HG02970 (cell line): ENCODE measurements around the gene GRIP1.

Experiments
- ATAC-seq: cut with Tn5 transposase; IDR thresholded peaks from one replicate; pipeline ENCODE4 v1.9.1; 2021; ENCODE audit warnings: mild to moderate bottlenecking, moderate library complexity, moderate number of reproducible peaks; ENCODE audit not compliant: unreplicated experiment, low FRiP score

Gene GRIP1

DNA sequence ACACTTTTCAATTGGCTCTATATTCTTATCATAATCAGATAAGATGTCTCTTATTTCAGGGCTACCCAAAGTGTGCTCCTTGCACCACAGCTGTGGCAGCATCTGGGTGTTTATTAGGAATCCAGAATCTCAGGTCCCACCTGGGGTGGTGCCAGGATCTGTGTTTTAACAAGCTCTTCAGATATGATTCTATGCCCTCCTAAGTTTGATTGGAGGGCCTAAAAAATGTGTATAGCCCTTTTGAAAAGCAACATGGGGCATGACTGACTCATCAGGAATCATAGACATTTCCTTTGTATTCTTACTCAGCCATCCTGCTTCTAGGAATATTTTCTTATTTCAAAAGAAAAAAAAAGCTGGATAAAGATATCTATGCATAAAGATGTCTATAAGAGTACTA lies 273.5 kb downstream of the GRIP1 start:
- ATAC-seq: no peak

DNA sequence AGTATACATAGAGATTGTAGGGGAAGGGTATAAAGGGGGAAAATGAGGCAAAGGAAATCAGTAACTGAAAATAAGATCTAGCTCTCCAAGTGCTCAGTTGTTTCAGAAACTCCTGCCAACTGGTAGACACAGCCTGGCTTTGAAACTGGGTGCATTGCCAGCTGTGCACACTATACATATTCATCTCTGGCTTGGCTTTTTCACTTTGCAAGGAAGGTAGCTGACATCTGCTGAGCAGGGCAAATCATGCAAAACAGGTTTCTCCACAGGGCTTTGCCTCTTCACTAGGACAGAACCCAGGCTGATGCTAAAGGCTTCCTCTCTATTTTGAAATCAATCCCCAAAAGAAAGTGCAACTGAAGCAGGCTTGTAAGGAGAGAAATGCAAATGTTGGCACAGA lies 275.1 kb downstream of the GRIP1 start:
- no peak for ATAC-seq

DNA sequence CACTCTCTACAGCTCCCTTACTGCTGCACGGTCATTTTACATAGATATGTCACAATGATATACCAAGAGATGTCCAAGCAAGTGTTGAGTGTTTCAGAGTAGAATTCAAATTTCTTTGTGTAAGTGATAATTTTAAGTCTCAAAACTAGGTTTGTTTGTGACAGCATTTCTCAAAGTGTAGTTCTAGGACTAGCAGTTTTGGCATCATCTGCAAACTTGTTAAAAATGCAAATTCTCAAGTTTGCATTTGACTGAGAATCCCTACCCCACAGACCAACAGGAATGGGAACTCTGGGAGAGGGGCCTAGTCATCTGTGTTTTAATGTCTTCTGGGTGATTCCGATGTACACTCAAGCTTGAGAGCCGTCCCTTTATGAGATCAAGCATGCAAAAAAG lies 279.0 kb downstream of the GRIP1 start:
- ATAC-seq: no peak

DNA sequence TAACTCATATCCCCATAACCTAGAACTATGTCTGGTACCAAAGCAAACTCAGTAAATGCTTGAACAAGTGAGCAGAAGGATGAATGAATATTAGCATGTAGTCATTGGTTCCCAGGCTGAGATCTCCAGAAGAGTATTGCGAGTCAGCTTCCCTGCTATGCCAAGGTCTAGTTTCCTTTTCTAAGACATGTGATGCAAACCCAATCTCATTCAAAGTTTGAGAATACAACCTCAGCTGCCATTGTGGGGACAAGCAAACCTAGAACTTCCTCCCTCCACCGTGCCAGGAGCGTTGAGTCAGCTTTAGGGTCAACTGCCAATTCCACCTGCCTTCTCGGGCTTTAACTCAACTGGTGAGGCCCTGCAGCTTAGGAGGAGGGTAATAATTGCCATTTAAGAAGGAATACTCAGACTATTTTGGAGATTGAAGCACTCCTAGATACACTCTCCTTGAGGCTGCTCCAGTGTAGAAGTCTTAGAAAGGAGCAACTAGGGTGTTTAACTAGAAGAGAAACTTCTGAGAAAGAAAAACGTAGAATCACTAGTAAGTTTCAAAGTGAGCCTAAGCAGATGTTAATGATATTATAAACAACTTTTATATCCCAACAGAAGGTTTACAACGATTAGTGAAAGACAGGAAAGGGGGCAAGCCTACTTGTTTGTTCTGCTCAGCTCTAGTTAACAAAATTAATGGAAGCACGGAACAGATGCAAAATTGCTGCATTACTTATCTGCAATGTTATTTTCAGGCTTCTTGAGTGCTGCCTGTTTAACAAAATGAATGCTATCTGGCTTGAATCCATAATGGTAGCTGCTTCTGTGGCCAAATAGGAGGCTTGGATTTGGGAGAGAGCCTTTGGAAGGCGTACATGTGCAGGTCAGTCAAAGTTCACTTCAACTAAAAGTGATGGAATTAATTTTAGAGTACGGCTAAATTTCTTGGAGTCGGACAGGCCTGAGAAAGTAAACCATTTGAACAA lies 279.7 kb downstream of the GRIP1 start:
- no peak for ATAC-seq

DNA sequence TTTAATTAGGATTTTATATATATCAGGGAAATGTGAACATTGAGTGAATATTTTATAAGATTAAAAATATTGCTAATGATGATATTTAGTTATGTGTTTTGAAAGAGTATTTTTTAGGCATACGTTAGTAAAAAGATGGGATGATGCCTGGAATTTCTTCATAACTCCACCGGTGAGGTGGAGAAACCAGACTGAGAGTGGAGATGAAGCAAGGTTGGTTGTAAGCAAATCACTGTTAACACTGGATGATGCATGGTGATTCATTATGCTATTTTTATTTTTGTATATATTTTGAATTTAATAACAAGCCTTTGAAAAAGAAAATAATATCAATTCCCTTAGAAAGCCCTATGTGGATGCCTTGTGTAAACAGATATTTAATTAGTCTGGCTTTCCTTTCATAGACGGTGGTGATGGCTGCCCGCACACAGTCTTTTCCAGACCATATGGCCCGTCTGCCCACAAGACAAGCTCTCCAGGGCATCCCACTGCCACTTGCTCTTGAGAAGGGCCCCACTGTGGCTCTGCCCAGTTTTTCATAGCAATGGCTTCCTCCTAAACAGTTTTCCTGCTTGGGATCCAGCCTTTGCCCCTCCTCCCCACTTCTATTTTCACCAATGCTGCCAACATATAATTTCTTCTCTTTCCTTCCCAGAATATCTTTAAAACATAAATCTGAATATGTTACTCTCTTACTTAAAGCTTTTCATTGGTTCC lies 281.1 kb downstream of the GRIP1 start:
- ATAC-seq: no peak

DNA sequence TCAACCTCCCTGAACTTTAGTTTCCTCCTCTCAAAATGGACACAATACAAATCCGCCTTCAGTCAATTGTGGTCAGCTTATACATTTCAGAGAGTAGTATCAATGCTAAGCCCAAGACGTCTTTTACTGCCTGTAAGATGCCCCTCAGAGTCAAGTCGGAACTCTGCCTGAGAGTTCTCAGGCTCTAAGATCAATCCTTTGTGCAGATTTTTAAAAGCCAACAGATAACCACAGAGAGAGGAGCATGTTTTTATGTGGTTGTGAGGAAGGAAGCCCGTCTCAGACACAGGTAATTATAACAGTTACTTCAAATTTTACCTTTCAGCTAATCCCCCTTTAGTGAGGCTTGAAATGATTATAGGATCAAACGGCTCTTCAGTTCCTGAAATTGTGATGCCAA lies 285.0 kb downstream of the GRIP1 start:
- no peak for ATAC-seq

DNA sequence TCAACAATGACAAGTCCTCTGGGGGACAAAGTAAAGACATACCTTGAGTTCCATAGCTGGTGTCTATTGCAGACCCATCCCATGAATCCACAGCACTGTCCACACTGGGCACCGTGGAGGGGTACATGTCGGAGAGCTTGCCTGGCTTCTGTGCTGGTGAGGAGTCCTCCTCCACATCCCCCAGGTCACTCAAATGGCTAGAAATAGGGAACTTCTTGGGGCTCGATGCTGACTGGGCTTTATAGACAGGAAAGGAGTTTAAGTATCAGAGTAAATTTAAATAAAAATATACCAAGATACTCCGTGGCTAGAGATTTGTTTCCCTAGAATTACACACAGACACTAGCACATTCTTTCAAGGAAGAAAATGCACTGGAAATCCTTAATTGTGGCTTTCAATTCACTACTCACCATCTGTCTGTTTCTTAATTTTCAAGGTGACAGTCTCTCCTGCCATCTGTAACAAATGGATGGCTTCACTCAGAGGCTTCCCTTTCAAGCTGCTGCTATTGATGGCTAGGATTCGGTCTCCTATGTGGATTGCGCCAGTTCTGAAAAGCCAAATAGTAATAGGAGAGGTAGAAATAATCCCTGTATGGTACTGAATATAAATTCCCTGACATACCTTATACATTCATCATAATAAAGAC lies 286.5 kb downstream of the GRIP1 start:
- no peak for ATAC-seq

DNA sequence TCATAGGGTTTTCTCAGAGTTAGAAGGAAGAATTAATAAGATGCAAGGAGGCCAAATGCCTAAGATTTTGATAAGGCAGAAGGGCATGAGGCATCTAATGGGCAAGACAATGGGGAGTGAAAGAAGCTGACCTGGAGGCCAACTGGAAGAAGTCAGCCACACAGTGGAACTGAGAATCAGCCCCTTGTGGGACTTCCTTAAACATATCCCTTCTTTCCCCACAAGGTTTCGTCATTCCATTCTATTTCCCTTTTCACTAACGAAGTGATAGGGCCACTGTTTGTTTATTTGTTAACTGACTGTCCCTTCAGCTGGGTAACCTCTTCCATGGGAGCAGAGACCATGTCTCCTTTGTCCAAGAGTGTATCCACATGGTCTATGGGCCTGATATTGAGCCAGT lies 290.4 kb downstream of the GRIP1 start:
- no peak for ATAC-seq

DNA sequence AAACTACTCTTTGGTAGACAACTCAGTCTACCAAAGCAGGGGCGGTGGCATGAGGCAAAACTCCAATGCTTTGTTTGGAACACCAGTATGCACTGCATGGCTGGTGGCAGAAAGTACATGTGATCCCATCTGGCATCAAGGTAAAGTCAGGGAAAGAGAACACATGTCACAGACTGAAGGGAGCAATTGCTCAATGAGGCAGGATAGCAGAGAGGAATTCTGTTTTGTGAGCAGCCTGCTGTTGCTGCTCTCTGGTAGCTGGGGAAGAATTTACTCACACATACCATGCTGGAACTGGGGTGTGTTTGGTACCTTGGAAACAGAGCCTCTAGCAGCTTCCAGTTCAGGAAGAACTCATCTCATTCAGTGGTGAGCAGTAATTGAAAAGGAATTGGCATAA lies 291.8 kb downstream of the GRIP1 start:
- ATAC-seq: no peak

DNA sequence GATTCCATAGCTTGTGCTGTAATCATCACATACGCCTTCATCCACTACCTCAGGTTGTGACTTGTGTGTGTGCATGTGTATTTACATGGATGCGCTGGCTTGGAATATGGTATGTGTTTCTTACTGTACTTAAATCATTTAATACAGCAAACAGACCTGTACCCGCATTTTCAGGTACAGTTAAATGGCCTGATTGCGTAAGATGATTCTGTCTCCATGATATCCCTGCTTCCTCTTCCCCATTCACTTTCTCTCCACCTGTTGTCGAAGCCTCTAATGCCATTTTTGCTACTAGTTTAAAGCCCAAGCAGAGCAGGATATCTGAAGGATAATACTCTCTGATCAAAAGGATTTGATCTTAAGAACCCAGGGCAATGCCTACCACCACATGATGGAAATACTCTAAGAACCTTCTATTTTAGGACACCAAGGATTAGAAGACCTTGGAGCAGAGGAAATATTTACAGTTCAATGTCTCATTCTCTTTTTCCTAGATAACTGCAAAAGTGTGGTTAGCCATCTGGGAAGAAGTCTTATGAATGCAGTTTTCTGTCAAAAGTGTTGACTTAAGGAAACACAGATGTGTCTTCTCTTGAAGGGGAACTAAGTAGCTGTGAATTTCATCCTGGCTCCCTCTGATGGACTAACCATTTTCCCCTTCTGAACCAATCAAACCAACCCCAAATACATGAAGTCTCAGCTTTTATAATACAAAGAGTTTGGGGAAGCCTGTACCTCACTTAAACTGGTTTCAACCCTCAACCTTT lies 297.9 kb downstream of the GRIP1 start:
- no peak for ATAC-seq

DNA sequence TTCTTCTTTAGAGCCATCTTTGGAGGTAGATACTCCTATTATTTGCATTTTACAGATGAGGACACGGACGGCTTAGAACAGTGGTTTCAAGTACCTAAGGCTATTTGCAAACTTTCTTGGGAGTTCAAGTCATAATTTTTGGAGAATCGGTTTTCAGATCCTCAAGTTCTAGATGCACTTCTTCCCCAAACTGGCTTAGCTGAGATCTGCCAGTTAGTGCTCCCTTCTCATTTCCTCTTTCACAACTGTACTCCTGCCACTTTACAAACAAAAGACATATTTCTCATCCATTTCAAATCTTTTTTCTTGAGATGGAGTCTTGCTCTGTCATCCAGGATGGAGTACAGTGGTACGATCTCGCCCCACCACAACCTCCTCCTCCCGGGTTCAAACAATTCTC lies 299.3 kb downstream of the GRIP1 start:
- no peak for ATAC-seq

DNA sequence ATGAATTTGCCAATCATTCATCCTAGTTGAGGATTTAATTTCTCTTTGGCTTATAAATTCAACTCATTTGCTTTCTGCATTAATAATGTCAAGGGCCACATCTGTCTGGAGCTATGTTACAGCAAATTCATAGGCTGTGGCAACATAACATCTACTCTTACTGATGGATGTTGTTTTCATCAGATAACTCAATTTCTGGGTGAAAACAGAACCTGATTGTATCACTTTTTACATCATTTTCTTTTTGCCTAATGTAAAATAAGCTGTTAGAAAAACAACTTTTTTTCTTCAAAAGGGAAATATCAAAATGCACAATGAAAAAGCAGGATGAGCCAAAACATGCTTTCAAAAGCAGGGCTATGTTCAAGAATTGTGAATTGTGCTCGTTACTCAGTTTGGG lies 303.3 kb downstream of the GRIP1 start:
- ATAC-seq: no peak

DNA sequence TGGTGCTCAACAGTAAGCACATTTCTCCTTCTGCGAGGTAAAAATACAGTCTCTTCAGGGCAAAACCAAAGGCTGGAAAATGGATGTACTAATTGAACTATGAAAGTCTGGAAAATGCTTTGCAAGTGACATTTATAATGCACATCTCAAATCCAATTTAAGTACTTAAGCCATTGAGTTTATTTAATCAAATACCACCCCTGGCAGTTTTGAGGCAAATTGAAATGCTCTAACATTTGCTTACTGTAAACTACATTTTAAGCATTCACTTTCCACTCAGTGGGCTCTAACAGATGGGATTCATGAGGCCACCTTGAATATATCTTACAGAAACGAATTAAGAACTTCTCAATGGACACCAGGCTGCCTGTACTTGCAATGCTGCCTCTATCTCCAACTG lies 306.9 kb downstream of the GRIP1 start:
- no peak for ATAC-seq

DNA sequence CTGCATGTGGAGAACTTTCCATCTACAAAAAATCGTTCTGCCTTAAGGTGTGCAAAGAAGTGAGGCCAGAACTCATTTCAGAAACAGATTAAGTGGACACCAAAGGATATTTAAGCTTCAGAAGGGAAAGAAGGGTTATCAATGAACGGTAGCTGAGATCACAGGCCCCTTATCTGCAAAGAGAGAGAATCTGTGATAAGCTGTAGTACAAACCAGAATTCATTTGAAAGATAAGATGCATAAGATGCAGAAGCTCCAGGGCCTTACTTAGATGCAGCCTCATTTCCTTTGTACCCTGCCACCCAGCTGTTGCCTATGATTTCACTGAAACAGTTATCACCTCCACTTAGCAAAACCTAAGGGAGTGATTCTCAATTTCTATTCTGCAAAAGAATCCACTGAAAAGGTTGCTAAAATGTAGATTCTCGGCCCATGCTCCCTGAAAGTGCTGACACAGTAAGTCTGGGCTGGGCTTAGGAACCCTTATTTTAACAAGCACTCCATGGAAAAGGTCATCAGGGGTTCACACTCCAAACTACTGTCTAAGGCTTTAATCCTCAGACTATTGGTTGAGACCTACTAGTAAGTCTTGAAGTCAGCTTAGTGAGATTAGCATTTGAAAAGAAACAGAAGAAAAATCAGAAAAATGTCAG lies 311.7 kb downstream of the GRIP1 start:
- no peak for ATAC-seq

DNA sequence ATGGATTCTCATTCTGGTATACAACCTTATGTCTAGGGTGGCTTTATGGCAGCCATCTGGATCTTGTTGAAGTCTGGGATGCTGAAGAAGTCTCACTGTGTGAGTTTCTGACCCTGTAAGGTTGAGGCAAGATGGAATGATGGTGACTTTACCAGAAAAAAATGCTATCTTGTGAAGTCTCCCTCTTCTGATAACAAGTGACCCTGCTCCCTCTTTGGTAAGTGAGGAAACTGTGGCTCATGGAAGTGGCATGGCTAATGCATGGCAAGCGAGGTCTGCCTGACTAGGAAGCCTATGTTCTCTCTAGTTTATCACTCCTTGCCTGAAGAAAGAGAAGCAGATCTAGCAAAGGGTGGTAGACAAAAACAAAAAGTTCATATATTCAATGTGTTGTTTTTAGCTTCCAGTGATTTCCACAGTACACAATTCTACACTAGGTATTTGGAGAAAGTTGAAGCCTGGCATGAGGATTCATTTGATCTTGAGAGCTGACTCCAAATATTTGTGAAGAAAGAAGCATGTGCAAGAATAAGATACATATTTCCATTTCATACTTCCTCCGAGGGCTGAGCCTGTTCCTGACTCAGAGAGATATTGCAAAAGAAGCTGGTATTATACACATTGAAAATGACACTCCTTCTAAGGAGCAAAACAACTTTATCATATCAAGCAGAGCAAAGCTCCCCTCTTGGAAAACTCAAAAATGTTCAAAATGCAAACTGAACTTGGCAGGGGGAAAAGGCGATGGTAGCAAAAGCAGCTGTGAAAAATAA lies 313.0 kb downstream of the GRIP1 start:
- no peak for ATAC-seq

DNA sequence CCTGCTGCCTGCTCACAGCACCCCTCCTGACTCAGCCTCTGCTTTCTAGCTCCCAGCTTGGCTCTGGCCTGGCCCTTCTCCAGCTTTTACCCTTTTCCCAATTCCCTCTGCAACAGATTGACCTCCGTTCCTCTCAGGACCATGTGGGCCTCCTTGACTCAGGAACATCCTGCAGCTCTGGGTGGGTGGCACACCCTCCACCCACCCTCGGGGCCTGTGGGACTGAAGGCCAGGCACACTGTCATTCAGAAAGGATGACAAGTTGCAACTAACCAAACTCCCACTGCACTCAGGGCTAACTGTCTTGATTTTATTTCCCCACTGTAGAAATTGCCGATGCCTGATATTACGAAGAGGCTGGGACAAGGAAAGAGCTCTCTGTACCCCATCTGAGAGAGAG lies 317.2 kb downstream of the GRIP1 start:
- ATAC-seq: no peak

DNA sequence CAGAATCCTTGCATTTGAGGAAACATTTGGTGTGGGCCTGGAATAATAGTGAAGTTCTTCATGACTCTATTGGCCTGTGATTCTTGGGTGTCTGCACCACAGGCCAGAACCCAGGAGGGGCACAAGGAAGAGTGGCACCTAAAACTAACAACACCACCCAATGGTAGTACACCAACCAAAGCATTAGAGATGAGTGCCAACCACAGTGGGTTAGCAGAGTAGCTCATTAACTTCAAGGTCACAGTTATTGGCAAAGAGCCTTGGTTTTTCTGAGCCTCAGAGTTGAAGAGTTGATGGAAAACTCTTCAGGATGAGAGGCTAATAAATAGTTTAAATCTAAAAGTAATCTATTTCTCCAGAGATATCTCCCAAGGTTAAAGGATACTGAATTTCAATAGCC lies 319.6 kb downstream of the GRIP1 start:
- no peak for ATAC-seq

DNA sequence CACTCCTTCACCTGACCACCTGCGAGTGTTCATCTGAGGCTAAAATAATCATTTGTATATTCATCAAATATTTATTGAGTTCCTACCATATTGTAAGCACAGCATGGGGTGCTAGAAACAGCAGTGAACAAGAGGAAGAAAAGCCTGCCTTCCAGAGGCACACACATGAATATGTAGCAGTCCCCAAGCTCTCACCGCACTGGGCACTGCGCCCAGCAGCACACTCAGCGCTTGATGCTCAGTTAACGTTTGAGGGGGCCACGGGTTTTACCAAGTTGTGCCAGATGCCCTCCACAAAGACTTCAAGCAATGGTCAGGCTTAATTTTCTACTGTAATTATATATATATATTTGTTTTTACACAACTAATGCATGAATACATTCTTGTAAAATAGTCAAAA lies 324.6 kb downstream of the GRIP1 start:
- no peak for ATAC-seq

DNA sequence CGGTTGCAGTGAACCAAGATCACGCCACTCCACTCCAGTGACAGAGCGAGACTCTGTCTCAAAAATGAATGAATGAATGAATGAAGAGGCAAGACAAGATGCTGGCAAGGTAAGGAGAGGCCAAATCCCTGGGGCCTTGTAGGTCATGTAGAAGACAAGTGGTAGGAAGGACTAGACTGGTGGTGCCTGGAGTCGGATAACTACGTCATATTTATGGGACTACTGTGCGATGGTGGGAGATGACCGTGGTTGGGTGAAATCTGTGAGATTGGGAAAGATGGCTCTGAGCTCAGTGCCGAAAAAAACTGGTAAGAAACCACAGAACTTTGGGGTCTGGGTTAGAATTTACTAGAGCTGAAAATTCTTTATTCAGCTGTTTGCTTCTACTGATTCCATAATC lies 326.0 kb downstream of the GRIP1 start:
- ATAC-seq: no peak
